ENCODE measurements around the gene PRR20D. TPM values are rescaled to one million over a fixed set of nuclear protein-coding genes. Genes with fewer than 3 reads are reported as not detected.

The PRR20D gene
- total and polyA plus RNA-seq, 5 experiments from 2014 or later, result not detected

- Mint-ChIP-seq H3K27ac (no peak overlapping the region), H3K36me3 (no peaks in the 10 kb centered on the region), H3K4me3 (no peak overlapping the region), H3K9me3 (peaks cover 2 to 15% (median 6%) of the 10 kb centered on the region in 9 donors), H3K27me3 (no peaks in the 10 kb centered on the region), H3K4me1 (no peaks in the 10 kb centered on the region)
- no peak for DNase-seq
- no peak for ATAC-seq
- POLR2A ChIA-PET, result no interaction called here
Measured at GRCh38 chr13:57212989-57213388, 52.6 kb downstream of the PRR20D start.

Other genes starting within 250 kb of the PRR20D start
- gene PRR20A, start 19.7 kb upstream of the PRR20D start, total RNA-seq, result not detected
- gene PRR20A, start 19.7 kb upstream of the PRR20D start, polyA plus RNA-seq, result not detected
- gene PRR20B, start 13.1 kb upstream of the PRR20D start, total RNA-seq, result not detected
- gene PRR20B, start 13.1 kb upstream of the PRR20D start, polyA plus RNA-seq, result not detected
- gene PRR20C, start 6.6 kb upstream of the PRR20D start, total RNA-seq, result not detected
- not detected for gene PRR20C, start 6.6 kb upstream of the PRR20D start, polyA plus RNA-seq
- gene PRR20E, start 6.6 kb downstream of the PRR20D start, total RNA-seq, result not detected
- gene PRR20E, start 6.6 kb downstream of the PRR20D start, polyA plus RNA-seq, result not detected